LHCN-M2 (cell line): ENCODE data around the gene ELAVL4. TPM values are rescaled to one million over a fixed set of nuclear protein-coding genes. Genes with fewer than 3 reads are reported as not detected.

ENCODE experiments used
- DNase-seq: peaks from one replicate; pipeline ENCODE4 v3.0.0-alpha.2; 2012; ENCODE audit warnings: low read depth
- polyA plus RNA-seq: library from polyadenylated mRNA; unstranded; fragments of >200 nt; gene quantifications from one replicate; pipeline ENCODE4 v1.2.1, GENCODE V29; 2012; ENCODE audit warnings: missing spikeins
- total RNA-seq: library from RNA; depleted of rRNA; stranded (reverse); fragments of >200 nt; gene quantifications from 2 replicates; pipeline ENCODE4 v1.2.3, GENCODE V29; 2014; rRNA removed

Gene ELAVL4
- not detected in 2 replicates for total RNA-seq
- polyA plus RNA-seq: not detected

- DNase-seq: no peak
These were observed at the start of gene ELAVL4 for GRCh38 chr1:50108497-50109059. Gene ELAVL4 (plus strand): TSS chr1:50108920. CDS start chr1:50109190, 270 bp downstream.

DNA sequence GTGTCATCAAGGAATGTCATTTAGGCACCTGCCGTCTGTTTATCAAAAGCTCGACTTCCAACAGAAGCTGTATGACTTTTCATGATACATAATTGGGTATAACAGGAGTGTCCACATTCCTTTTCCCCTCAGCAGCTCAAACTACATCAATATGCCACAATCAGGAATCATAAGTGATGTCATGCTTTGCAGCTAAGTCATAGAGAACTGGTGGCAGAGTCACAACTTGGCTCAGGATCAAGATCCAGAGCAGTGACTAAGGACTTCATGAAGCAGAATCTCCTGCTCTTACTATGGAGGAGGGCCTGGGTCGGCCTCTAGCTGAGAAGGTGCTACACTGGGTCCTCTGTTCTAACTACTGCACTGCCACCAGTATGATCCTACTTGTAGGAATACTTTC lies 48.4 kb upstream of the ELAVL4 start:
- DNase-seq: no peak

- no peak for DNase-seq
These were observed 41.9 kb upstream of the ELAVL4 start for GRCh38 chr1:50066806-50067205.

- DNase-seq: no peak
These were observed 33.8 kb upstream of the ELAVL4 start for GRCh38 chr1:50074931-50075330.

DNA sequence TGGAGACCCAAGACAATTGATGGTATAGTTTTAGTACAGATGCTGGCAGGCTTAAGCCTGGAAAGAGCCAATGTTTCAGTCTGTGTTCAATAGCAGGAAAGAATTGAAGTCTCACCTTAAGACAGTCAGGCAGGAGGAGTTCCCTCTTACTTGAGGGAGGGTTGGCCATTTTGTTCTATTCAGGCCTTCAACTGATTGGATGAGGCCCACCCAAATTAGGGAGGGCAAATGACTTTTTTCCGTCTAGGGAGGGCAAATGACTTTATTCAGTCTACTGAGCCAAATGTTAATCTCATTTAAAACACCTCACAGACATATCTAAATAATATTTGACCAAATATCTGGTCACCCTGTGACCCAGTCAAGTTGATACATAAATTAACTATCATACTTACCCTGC lies 31.4 kb upstream of the ELAVL4 start:
- no peak for DNase-seq

GRCh38 chr1:50080904-50081586 lies 27.7 kb upstream of the ELAVL4 start:
- no peak for DNase-seq

DNA sequence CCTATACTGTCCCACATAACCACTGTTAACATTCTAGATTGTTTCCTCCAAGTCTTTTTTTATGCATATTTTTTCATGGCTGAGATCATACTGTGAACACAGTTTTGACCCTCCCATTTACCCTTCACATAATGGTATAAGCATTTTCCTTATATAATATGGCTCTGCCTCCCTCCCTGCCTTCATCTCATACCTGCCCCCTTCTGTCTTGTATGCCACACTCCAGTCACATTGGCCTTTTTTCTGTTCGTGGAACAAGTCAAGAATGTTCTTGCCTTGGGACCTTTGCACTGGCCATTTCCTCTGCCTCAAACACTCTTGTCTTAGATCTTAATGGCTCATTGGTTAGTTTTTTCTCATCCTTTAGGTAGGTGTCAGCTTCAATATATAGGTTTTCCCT lies 24.3 kb upstream of the ELAVL4 start:
- no peak for DNase-seq

DNA sequence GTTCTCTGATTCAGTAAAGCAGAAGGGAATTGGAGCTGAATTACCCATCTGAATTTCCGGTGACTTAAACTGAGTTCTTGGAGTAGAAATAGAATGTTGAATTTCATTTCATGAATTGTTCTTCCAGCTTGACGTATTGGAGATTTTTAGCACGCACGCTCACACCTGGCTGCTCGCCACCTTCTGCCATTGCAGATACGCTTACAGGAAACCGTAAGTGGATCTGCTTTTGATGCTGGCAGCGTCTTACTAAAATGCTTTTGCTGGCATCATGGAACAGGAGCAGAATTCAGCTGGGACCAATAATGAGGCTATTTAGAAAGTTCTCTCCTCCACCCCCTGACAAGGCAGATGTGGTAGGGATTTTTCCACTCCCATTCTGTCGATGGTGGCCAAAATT lies 17.7 kb upstream of the ELAVL4 start:
- no peak for DNase-seq

- no peak for DNase-seq
These were observed 13.0 kb upstream of the ELAVL4 start for GRCh38 chr1:50095716-50096115.

DNA sequence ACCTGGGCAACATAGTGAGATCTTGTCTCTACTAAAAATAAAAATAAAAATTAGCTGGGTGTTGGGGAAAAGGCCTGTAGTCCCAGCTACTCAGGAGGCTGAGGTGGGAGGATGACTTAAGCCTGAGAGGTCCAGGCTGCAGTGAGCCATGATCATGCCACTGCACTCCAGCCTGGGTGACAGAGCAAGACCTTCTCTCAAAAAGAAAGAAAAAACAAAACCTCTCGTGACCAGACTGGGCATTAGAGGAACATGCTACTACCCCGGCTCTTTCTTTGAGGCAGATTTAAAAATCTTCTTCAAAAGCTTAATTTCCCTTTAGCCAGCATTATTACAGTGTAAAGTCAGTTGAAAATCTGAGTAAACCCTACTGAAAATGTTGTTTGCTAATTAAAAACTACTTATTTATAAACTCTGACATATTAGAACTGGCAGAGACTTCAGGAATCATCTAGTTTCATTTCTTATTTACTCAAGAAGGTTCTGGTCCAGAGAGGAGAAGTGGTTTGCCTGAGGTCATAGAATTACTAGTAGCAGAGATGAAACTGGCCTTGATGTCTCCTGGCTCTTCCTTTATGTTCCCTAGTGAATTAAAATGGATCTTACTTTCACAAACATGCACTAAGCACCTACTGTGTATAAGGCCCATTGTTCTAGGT lies 11.6 kb upstream of the ELAVL4 start:
- DNase-seq: no peak

DNA sequence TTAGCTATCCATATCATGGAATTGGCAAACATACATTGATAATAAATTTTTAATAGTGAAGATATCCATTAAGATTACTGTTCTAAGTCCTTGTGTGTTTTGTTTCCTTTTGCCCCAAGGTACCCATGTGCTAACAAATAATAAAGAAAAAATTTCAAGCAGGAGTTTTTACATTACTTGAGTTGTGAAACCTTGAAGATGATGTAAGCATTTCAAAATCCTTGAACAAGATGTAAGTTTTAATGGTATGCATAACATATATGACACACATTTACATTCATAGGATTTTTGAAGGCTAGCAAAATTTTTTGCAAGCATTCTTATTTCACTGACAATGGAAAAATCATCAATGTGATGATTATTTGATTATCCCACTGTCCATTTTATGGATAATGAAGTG lies 10.9 kb upstream of the ELAVL4 start:
- DNase-seq: no peak

DNA sequence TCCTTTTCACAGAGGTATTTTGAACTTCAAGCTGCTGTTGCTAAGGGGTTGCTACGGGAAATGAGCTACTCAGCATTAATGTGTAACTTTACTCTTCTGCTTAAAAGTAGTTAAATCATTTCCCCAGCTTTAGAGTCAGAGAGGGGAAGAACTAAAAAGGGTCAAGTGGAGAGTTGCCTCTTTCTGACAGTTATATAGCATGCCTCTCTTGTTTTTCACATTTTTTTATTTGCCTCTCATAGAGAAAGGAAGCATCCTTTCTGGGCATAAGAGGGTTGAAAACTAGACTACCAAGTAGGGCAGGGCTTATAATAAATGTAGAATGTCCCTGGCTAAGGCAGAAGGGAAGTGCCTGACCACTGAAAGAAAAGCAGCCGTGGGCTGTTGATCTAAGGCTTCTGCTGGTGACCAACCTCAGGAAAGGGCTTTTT lies 10.1 kb upstream of the ELAVL4 start:
- DNase-seq: no peak

- no peak for DNase-seq
These were observed 9.1 kb upstream of the ELAVL4 start for GRCh38 chr1:50099654-50100053.

DNA sequence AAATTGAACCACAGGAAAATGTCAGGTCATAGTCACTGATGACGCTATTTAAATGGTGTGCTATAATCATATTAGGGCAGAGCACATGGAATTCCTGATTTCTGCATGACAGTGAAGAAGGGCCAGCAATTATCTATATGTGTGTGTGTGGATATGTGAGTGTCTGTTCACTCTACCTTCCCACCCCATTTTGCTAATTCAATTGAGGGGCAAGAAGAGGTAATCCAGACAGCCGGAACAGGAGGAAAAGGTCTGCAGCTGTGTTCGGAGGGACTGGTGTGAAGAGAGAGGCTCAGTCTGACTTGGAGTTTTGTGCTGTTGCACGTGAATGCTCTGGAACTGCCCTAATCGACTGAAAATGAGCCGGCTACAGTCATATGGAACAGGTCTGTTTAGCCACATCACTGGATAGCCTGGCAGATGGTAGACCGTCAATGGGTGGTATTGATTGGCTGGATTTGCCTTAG lies 5.1 kb upstream of the ELAVL4 start:
- no peak for DNase-seq

DNA sequence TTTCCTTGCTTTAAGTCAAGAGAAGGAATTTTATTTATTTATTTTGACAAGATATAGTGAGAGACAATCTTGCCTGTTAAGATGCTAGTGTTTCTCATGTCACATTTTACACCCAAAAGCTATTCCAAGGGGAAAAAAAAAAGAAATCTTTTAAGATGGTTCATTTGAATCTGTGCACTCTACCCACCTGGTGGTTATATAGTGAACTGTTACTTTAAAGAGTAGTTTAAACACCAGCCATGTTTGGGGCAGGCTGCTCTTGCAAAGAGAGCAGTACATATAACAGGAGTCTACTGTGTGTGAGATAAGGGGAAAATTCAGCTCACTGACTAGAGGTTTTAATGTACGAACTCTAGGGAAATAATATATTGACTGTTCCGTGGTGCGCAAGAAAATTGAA lies 3.3 kb upstream of the ELAVL4 start:
- DNase-seq: no peak

DNA sequence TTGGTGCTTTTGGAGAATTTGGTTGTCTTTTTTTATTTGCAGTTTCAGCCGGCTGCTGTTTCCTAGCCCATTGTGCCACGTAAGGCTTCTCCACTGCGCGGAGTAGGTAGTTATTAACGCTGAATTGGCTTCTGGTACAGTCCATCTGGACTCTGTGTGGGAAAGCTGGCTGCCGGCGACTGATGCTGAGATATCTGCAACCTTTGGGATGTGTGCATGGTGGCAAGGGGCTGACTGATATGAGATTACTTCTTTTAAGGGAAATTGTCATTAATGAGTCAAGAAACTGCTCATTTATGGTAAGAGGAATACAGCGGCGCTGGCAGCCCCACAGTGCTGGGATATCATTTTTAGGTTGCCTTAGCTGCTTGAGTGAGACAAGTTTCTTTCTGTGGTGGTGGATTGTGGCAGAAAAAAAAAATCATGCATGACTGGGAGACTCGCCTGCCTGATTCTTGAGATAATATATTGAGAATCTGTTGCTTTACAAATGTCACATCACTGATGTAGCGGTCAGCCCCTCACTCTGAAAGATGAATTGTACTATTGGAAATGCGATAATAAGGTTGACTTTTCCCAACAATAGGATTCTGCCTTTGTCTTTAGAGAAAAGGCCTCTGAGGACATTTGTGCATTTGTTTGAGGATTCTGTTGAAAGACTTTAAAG lies 2.5 kb upstream of the ELAVL4 start:
- DNase-seq: no peak

- DNase-seq: no peak
These were observed 396 bp downstream of the ELAVL4 start for GRCh38 chr1:50109116-50109515.

DNA sequence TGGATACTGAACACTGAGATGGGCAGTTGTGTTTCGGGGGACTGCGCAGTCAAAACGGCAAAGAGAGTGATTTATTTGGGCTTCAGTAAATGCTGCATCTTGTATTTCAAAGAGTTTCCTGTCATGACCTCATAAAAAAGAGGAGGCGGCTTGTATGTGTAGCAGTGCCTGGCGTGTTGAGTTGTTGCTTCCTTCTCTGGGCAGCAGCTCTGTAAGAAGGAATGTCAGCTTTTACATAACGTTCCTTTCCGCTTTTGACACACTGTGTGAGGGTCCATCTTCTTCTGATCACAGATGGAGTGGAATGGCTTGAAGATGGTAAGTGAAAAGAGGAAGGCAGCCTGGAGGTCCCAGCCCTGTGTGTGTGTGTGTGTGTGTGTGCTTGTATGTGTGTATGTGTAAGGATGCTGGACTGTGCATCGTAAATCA lies 941 bp downstream of the ELAVL4 start:
- DNase-seq: no peak

DNA sequence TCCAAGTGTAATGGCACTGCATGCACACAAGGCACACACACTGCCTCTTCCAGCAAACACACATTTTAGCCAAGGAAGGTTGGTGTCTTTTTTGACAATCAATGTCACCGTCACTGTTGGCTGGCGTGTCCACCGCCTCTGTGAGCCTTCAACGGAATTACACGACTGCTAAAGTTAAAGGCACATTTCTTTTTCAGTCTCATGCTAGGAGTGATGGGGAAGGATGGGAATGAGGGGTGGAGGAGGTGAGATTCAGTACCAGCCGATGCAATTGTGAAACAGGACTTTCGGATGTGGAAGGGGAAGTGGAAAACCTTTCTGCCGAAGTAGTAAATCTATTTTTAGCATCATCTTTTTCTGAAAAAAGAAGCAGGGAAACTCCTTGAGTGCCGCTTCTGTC lies 1.4 kb downstream of the ELAVL4 start:
- no peak for DNase-seq

DNA sequence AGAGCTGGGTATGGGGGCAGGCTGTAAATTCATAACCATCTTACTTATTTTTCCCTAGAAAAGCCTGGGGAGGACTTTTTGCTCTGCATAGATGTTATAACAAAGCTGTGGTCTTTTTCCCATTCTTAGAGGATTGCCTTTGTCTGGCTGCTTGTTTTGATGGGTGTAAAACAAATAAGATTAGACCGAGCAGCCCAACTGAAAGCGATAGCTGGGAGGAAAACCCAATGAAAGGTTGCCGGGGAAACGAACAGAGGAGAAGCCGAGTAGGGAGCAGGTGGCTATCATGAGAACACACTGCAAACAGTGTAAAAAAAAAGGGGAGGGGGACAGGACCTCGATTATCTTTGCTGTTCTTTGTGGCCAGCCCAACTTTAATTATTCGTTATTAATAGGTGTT lies 1.9 kb downstream of the ELAVL4 start:
- no peak for DNase-seq

GRCh38 chr1:50111503-50111902 lies 2.8 kb downstream of the ELAVL4 start:
- DNase-seq: no peak

DNA sequence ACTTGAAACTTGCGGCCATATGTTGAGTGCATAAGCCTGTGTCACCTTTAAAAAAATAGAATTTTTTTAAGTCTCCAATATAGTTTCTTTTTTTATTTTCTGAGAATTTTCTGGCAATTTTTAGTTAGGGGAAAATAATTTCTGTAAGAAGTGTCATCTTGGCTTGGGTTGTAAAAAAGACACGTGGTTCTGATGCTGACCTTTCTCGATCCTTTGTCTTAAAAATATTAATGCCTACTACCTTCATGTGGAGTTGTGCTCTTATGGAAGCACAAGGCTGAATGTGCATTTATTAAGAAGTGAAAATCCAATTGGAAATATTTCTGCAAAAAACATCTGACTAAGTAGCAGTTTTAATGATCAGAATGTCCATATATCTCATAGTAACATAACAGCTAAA lies 3.5 kb downstream of the ELAVL4 start:
- DNase-seq: no peak
